Glomerular endothelial cell (primary cell): Measurements from ENCODE around the gene CENPF. TPM values are rescaled to one million over a fixed set of nuclear protein-coding genes. Genes with fewer than 3 reads are reported as not detected.
"Not testable (repeated sequence)": the region's sequence is repeated elsewhere in the genome, so short reads cannot be mapped to it uniquely, and the experiment has no call there.

Experiments
- DNase-seq: peaks from one replicate; pipeline ENCODE4 v3.0.0-alpha.2; 2011; ENCODE audit warnings: low read depth, low spot score; ENCODE audit errors: extremely low read depth
- total RNA-seq: library from RNA; depleted of rRNA; stranded (reverse); fragments of >200 nt; gene quantifications from 2 replicates; pipeline ENCODE4 v1.2.3, GENCODE V29; 2015

Gene CENPF
- total RNA-seq, 1 donor from 2014 or later: 13.1 TPM

DNA sequence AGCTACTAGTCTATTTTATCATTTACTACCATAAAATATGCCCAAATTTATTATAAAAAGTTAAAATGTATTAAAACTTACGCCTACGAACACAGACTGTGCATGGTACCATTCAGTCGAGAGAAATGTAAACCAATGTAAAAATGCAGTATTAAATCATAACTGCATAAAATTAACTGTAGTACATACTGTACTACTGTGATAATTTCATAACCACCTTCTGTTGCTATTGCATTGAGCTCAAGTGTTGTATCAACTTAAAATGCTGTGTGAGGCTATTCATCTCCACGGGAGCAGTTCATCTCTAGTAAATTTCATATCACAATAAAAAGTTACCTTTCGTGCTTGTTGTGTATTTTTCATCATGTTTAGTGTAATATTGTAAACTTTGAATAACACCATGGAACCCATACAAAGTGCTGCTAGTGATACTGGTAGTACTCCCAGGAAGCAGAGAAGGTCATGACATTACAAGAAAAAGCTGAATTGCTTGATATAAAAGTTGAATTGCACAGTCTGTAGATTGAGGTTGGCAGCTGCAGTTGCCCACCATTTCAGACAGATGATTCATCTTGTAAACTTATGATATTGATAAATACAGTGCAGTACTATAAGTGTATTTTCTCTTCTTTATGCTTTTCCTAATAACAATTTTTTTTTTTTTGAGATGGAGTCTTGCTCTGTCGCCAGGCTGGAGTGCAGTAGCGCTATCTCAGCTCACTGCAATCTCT lies 19.0 kb upstream of the CENPF start:
- DNase-seq: no peak

DNA sequence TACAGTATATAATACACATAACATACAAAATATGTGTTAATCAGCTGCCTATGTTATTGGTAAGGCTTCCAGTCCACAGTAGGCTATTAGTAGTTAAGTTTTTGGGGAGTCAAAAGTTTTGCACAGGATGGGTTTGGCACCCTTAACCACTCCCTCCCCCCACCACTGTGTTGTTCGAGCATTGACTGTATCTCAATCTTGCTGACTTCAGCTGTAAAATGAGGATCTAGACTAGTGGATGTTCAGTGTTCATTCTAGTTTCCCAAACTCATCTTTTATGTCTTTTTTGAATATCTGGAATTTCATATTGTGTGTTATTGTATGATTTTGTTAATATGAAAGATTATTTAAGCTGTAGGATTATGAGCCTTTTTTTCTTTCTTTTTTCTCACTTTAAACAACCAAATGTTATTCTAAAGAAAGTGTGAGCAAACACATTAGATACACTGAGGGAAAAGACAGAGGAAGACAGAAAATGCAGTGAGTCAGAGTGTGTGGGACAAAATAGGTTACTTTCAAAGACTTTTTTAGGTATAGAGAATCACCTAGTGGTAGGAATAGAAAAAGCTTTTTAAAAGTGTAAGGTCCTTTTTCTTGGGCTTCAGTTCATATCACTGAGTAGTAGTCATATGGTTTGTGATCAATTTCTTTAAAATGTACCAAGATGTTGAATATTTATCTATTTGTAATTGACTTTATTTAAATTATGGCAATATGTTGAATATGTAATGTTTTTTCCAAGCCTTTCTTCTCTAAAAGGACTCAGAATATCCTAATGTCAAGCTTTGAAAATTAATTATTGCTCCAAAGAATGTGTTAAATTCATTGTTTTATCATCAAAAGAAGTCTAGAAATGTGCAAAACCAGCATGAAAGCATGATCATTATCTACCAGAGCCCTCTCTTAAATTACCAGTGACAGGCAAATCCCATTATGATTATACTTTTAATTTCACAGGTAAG lies 17.9 kb upstream of the CENPF start:
- no peak for DNase-seq

DNA sequence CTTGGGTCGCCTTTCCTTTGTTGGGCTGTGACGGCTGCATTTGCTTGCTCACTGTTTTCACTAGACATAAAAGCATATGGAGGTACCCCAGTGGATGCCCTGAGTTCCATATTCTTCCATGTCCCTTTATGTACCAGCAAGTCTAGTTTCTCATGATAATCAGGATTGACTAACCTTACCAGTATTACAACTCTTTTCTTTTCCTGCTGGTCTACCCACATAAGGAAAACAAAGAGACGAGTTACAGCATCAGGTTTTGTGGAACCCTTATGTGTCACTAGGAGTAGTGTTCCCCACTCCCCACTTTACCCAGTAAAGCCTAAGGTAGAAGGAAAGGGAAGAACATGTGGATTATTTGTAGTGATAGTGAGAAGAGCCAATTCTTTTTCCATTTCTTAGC lies 16.4 kb upstream of the CENPF start:
- no peak for DNase-seq

DNA sequence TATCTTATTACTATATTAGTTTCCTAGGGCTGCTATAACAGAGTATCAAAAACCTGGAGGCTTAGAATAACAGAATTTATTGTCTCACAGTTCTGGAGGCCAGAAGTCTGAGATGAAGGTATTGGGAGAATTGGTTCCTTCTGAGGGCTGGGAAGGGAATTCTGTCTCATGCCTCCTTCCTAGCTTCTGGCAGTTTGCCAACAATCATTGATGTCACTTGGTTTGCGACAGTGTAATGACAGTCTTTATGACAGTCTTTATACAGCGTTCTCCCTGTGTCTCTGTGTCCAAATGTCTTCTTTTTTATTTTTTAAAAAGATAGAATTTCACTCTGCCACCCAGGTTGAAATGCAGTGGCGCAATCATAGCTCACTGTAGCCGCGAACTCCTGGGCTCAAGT lies 15.8 kb upstream of the CENPF start:
- no peak for DNase-seq

DNA sequence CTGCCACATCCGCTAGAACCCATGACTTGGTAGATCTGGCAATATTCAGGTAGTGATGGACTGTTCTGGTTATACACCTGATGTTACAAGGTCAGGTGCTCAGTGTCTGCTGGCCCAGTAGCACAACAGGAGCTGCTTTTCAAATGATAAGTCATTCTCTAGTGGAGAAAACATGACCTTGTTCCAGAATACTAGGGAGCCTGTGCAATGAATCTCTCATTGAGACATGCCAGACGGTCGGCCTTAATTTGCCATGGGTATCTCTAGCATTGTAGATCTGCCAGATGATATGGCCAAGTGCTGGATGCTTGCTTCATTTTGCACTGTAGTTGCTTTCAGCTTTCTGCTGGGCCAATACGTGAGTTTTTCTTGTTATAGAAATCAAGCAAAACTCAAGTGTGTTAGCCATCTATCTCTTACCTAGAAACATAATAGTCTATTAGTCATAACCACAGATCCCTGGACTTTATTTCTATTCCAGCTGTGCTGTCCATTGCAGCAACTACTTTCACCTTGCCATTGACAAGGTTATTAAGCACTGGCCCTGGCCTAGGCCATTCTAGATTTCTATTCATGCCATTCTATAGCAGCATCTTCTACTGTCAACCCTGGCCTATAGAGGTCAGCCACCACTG lies 13.9 kb upstream of the CENPF start:
- no peak for DNase-seq

DNA sequence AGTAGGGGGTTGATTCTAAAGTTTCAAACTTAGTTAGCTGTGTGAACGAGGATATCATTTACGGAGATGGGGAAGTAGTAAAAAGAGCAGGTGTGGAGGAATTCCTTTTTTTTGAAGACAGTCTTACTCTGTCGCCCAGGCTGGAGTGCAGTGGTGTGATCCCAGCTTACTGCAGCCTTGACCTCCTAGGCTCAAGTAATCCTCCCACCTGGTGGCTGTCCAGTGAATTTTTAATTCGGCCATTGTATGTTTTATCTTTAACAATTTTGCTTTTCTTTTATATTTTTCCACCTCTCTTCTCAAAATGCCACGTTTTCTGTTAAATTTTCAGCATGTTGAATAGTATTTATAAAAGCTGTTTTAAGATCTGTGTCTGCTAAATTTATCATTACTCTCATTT lies 12.3 kb upstream of the CENPF start:
- no peak for DNase-seq

DNA sequence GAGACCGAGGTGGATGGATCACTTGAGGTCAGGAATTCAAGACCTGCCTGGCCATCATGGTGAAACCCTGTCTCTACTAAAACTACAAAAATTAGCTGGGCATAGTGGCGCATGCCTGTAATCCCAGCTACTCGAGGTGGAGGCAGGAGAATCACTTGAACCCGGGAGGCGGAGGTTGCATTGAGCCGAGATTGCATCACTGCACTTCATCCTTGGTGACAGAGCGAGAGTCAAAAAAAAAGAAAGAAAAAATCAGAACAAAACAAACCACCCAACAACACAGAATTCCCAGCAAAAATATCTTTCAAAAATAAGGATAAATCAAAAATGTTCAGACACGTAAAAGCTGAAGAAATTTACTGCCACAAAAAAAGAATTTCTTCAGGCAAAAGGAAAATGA lies 11.1 kb upstream of the CENPF start:
- DNase-seq: not testable (repeated sequence)

DNA sequence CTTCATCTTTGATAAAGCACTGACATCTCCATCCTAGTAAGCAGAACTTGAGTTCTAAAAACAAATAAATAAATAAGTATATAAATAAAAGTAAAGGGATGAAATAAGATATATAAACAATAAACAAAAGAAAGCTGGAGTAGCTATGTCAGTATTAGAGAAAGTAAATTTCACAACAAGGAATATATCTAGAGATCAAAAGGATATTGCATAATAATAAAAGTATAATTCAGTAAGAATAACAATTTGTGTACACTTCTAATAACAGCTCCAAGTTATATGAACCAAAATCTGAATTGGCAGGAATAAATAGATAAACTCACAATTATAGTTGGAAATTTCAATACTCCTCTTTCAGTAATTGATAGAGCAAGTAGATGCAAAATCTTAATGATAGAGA lies 9.8 kb upstream of the CENPF start:
- DNase-seq: no peak

DNA sequence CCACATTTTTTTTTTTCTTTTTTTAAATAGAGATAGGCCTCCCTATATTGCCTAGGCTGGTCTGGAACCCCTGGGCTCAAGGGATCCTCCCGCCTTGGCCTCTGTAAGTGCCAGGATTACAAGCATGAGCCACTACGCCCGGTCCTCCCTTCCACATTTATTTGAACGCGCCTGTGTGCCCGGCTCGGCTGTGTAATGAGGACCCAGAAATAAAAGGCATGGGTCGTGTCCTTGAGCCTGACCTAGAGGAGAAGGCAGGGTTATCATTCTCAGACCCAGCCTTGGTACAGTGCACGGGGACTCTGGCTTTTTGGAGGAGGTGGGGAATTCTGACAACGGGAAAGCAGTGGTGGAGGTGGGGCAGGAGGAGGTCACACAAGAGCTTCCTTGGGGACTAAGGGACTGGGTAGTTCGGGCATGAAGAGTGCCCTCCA lies 841 bp downstream of the CENPF start:
- no peak for DNase-seq

DNA sequence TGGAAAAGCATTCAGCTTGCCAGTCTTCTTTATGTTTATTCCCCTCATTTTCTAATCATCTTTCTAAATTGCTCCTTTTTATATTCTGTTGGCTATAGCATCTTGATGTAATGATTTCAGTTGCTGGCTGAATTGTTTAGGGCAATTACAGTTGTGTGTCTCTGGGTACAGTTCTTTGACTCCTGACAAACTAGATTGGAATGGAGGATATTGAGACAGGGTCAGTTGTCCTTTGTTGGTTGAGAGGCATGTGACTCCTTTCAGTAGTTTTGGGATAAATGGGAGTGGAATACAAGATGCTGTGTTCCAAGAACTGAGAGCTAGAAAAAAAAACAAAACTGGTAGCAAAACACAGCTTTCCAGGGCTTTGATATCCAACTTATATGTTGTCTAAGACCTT lies 1.5 kb downstream of the CENPF start:
- DNase-seq: no peak

DNA sequence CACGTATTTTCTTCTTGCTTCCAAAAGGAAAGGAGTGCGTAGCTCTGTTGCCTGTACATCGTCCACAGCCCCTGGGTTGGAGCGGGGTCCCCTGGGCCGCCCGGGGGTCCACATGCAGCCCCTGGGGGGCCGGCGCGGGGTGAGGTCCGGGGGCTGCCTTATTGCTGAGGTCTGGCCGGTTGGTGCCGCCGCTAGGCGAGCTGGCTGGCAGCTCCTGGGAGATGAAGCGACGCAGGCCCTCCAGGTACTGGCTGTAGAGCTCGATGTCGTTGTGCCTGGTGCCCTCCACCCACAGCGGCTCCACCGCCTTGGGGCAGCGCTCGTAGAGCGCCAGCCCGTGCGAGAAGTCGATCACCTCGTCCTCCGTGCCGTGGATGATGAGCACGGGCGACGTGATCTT lies 2.5 kb downstream of the CENPF start:
- not testable (repeated sequence) for DNase-seq

DNA sequence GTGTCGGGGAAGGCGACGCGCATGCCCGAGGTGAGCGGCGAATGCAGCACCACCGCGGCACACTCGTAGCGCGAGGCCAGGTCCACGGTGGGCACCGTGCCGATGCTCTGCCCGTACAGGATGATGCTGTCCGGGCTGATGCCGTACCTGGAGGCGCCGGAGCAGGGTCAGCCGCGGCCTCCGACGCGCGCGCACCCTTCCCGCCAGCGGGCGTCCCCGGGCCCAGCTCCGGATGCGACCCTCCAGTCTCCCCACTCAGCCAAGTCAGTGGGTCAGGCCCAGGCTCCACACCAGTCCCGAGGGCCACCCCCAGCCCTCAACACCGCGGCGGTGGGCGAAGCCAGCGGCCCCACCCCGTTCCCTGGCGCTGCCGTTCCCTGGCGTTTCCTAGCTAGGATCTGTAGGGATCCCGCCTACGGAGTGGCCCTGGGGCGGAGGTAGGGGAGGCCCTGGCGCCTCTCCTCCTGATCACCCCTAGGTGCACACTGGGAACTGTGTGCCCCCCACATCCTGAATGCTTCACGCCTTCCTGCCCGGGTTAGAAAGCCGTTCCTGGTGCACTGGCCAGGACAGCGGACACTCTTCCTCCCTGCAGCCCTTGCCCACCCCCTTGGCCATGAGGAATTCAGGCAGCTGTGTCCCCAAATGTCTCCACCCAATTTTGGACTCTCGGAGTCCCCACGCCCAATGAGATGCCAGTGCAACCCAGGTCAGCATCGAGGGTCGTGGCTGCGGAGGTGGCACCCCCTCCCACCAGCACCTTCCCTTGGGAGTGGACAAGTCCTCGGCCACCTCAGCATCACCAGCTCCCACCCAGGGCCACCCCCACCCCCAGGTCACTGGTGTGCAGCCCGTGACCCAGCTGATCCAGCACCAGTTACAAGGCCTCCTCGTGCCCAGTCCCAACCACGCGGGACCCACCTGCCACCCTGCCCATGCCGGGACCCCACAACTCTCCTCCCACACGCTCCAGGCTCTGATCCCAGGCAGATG lies 3.2 kb downstream of the CENPF start:
- not testable (repeated sequence) for DNase-seq

DNA sequence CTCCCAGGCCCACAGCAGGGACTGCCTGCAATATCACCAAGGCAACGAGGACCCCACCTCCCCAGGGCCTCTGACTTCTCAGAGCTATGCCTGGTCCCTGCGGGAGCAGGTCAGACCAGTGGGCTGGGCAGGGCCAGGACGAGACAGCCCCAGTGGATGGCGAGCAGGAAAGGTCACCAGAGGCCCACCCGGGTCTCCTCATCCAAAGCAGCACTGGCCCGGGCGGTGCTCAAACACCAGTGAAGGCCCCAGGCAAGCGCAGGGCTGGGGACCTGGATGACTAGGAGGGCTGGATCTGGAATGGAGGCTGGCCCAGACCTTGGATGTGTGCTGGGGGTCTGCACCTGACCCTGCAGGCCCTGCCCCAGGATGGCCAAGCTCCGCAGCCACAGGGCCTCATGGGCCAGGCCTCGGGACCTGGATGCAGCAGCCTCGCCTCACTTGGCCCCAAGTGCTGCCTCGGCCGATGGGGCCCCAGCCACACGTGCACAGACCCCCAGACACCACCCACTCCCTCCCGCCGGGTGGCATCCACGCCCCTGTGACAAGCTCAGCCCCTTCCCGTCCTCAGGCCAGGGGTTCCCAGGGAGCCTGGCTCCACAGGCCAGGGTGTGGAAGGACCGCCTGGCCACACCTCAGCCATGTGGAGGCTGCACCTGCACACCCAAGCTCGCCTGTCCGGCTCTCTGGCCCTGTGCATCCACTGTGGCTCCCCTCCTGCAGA lies 4.7 kb downstream of the CENPF start:
- DNase-seq: not testable (repeated sequence)

DNA sequence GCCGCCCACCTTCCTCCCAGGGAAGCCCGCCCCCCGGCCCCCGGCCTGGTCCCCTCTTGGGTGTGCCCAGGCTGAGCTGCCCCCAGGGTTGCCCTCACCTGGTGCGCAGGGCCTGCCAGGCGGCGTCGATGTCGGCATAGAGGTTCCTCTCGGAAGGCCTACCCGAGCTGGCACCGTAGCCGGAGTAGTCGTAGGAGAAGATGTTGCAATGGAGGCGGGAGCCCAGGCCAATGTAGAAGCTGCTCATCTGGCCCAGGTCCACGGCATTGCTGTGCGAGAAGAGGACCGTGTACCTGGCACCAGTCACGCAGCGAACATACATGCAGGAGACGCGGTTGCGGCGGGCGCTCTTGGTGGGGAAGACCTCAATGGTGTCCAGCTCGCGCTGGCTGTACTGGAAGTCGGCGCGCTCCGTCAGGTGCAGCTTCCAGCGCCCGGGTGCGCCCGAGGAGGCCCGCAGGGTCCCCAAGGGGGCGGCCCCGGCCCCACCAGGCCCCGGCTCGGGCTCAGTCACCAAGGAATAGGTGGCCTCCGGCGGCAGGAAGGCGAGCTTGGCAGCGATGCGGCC lies 5.3 kb downstream of the CENPF start:
- DNase-seq: not testable (repeated sequence)

DNA sequence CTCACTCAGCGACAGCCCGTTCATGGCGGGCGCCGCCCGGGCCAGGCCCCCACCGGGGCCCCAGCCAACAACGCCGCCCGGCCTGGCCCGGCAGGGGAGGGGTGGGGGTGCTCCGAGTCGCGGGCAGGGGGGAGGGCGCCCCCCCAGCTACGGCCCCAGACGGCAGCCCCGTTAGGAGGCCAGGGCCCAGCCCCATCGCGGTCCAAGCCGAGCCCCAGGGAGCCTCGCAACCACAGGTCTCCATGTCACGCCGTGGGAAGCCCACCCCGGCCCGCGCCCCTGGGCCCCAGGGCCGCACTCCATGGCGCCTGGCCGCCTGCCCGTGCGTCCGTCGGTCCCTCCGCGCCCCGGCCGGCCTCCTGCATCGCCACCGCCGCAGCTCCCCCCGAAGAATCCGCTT lies 5.8 kb downstream of the CENPF start:
- not testable (repeated sequence) for DNase-seq

DNA sequence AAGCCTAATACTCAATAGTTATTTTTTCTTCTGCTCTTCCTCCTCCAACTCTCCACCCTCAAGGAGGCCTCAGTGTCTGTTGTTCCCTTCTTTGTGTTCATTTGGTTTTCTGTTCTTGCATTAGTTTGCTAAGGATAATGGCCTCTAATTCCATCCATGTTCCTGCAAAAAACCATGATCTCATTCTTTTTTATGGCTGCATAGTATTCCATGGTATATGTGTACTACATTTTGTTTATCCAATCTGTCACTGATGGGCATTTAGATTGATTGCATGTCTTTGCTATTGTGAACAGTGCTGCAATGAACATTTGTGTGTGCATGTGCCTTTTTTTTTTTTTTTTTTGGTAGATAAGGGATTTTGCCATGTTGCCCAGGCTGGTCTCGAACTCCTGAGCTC lies 6.7 kb downstream of the CENPF start:
- no peak for DNase-seq

DNA sequence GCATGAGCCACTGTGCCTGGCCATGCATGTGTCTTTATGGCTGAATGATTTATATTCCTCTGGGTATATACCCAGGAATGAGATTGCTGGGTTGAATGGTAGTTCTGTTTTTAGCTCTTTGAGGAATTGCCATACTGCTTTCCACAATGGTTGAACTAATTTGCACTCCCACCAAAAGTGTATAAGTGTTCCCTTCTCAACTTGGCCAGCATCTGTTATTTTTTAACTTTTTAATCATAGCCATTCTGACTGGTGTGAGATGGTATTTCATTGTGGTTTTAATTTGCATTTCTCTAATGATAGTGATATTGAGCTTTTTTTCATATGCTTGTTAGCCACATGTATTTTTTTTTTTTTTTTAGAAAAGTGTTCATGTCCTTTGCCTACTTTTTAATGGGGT lies 7.1 kb downstream of the CENPF start:
- DNase-seq: not testable (repeated sequence)

DNA sequence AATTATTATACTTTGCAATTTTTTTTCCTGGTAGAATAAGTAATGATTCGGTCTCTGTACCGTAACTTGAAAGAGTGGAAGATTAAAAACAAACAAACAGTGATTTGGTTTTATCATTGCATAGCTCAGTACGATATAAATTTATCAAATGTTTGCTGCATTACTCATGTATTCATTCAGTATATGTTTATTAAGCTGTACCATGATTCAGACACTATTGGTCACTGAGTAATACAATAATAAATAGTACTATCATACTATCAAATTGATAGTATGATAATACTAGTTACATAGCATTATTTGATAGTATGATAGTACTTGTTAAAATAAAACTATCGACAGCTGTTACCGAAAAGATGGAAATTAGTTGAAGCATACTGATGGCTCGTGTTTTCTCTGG lies 12.1 kb downstream of the CENPF start:
- DNase-seq: no peak

DNA sequence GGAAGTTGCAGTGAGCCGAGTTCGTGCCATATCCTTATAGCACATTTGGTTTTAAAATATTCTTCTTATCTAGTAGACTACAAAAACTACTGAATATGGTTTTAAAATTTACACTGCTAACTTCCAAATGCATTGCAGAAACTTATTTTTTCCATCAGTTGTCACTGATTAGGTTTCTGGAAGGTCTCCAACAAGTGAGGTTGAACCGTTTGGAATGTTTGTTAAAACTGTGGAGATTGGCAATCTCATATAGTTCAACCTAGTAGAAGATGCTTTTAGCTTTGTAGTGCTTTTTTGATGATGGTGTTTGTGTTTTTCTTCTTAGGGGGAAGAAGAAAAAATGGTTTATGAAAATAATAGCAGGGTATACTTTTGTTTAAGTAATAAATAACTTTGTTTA lies 12.9 kb downstream of the CENPF start:
- DNase-seq: no peak
